ENCODE results near the gene SPP2. TPM values are rescaled to one million over a fixed set of nuclear protein-coding genes. Genes with fewer than 3 reads are reported as not detected.

Gene SPP2
- total RNA-seq, 1 experiment from 2014 or later = not detected

DNA sequence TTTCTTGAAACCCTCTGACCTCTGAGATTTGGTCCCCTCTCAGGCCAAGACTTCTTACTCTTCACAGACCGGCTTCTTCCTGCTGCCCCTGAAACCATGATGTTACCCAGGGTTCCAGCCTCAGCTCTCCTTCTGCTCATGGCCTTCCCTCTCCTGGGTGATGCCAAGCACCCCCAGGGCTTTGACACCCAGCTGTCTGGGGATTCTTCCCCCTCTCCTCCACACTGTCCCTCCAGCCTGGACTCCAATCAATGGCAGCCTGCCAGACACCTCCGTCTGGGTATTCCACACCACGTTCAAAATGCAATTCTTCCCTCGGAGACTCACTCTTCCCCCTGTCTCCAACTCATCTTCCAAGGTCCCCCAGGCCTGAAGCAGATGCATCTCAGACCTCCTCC is 25.0 kb downstream of the SPP2 start:
- no peaks in the 10 kb centered on the region for H3K4me1 ChIP-seq (ENCODE audit: insufficient read depth, low read length)
- no peak overlapping the region for H3K18ac ChIP-seq (ENCODE audit: insufficient read length, low read depth, low read length)
- no peaks in the 10 kb centered on the region for H3K23me2 ChIP-seq (ENCODE audit: insufficient read length, low read depth, low read length, poor library complexity, severe bottlenecking)
- H2BK15ac ChIP-seq (ENCODE audit: low read depth, low read length) = no peak overlapping the region
- no peak overlapping the region for H3K56ac ChIP-seq (ENCODE audit: insufficient read length, low read depth, low read length)
- no peaks in the 10 kb centered on the region for H3K4me1 Mint-ChIP-seq
- H3K36me3 Mint-ChIP-seq (ENCODE audit: insufficient read depth in 1 of 3, low read depth in 3 of 3) = no peaks in the 10 kb centered on the region
- H2BK120ac ChIP-seq (ENCODE audit: low read depth, low read length, poor library complexity, severe bottlenecking) = no peak overlapping the region
- no peak overlapping the region for H3T11ph ChIP-seq (ENCODE audit: low read length)
- H3K27ac Mint-ChIP-seq = peak overlapping the region in 1 of 3 experiments; percentile 49; a peak in 1 of 7 replicates
- H2BK5ac ChIP-seq (ENCODE audit: insufficient read length, low read length) = no peak overlapping the region
- no peak overlapping the region for H2BK20ac ChIP-seq (ENCODE audit: low read depth, low read length, poor library complexity, severe bottlenecking)
- no peaks in the 10 kb centered on the region for H4K20me1 ChIP-seq (ENCODE audit: control insufficient read depth, insufficient read depth, insufficient read length)
- H3K14ac ChIP-seq (ENCODE audit: insufficient read depth, low read length) = no peak overlapping the region
- no peak overlapping the region for H3K4me2 ChIP-seq (ENCODE audit: insufficient read depth, insufficient read length, low read length)
- H4K5ac ChIP-seq (ENCODE audit: insufficient read length, low read depth, low read length) = no peak overlapping the region
- no peaks in the 10 kb centered on the region for H3K79me2 ChIP-seq (ENCODE audit: insufficient read depth, low read length)
- no peak overlapping the region for H3K23ac ChIP-seq (ENCODE audit: insufficient read length, low read depth, low read length)
- H3K79me1 ChIP-seq (ENCODE audit: insufficient read depth, low read depth, low read length, poor library complexity, severe bottlenecking) = no peaks in the 10 kb centered on the region
- 0 out of 5 replicates have a peak, but pooled peaks cover 0 to 2% of the 10 kb centered on the region in 2 experiments for H3K9me3 Mint-ChIP-seq
- WGBS (ENCODE audit: extremely low coverage, insufficient read length, low lambda C conversion rate) = no CpG with 5 or more reads among the region's 4 CpGs
- H4K91ac ChIP-seq (ENCODE audit: insufficient read length, low read depth, low read length) = no peak overlapping the region
- H3K9ac ChIP-seq (ENCODE audit: extremely low read depth, insufficient read length, low read length) = no peak overlapping the region
- no peaks in the 10 kb centered on the region for H3K27me3 ChIP-seq (ENCODE audit: insufficient read depth, low read length)
- no peak overlapping the region for H3K4ac ChIP-seq (ENCODE audit: low read depth, low read length)
- H2BK12ac ChIP-seq (ENCODE audit: insufficient read length, low read depth, low read length) = no peak overlapping the region
- no peak overlapping the region for H3K27ac ChIP-seq (ENCODE audit: insufficient read length, low read depth, low read length)
- no peak overlapping the region for H4K8ac ChIP-seq (replicated peaks; ENCODE audit: insufficient read length, low read depth, low read length)
- no peak for DNase-seq
- TF ChIP-seq, protein P1, sequence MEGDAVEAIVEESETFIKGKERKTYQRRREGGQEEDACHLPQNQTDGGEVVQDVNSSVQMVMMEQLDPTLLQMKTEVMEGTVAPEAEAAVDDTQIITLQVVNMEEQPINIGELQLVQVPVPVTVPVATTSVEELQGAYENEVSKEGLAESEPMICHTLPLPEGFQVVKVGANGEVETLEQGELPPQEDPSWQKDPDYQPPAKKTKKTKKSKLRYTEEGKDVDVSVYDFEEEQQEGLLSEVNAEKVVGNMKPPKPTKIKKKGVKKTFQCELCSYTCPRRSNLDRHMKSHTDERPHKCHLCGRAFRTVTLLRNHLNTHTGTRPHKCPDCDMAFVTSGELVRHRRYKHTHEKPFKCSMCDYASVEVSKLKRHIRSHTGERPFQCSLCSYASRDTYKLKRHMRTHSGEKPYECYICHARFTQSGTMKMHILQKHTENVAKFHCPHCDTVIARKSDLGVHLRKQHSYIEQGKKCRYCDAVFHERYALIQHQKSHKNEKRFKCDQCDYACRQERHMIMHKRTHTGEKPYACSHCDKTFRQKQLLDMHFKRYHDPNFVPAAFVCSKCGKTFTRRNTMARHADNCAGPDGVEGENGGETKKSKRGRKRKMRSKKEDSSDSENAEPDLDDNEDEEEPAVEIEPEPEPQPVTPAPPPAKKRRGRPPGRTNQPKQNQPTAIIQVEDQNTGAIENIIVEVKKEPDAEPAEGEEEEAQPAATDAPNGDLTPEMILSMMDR (conservative IDR thresholded peaks at IDR 0.05) = no peak
- H3K4me3 Mint-ChIP-seq = no peak overlapping the region
- H3K9me3 ChIP-seq (ENCODE audit: control insufficient read depth, low read depth, low read length) = no peaks in the 10 kb centered on the region
- H3K27me3 Mint-ChIP-seq (ENCODE audit: low read depth) = peaks cover 11% of the 10 kb centered on the region
- no peak overlapping the region for H2AK5ac ChIP-seq (ENCODE audit: insufficient read length, low read length)
- no peak overlapping the region for H2AFZ ChIP-seq (ENCODE audit: low read length)

Data from H9 (cell line).